ENCODE data around the gene GPHN.
A peak's percentile ranks its signal among the peaks of the same experiment; 100 is the strongest.
"Not testable (repeated sequence)": the region's sequence is repeated elsewhere in the genome, so short reads cannot be mapped to it uniquely, and the experiment has no call there.

Gene GPHN

DNA sequence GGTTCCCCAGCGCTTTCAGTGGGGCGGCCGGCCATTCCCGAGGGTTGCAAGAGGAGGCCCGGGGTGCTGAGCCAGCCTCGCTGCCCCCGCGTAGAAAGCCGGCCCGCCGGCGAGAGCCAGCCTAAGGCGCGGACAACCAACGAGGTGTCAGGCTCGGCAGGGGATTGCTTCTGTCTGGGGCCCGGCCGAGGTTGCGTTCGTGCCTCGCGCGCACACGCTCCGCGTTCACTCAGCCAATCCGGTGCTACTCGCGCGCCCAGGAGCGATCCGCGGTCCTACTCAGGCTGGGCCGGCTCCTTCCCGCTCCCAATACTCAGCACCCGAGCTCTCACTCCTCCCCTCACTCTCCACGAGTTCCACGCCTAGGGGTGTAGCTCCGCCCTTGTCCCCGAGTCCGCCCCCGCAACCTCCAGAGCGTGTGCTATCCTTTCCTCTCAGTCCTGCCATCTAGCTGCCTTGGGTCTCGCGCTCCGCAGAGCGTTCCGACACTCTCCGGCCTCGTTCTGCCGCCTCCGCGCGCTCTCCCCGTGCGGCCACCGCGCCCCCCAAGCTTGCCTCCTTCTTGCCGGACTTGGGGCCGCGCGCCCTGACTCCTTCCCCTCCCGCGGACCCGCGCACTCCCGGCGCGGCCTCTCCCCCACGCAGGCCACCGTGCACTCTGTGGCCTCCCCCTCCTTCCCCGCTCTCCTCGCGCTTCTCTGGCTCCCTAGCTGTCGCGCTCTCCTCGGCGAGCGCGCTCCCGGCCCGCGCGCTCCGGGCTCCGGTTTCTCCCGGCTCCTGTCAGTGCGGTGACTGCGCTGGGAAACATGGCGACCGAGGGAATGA is at the start of gene GPHN:
Gene GPHN, plus strand, starts transcription at position 426 of the 825 bp plus-strand sequence.
- peak; percentile 91 to 93 for DNase-seq

DNA sequence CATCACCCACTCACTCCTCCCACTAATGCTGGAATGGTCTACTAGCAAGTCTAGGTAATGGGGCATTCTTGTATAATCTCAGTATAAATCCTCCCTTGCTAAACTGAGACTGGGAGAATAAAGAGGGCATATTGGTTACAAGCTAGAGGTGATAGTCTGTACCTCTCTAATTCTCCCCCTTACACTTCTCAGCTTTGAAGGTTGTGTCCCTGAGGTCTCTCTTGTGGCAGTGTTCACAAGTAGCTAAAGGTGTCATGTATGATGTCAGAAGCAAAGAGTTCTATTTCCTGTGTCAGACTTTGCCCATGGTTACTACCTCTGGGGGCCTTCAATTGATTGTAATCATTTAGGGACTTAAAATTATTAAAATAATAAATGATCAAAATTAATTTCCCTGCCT is 48.3 kb upstream of the GPHN start:
- no peak for DNase-seq

DNA sequence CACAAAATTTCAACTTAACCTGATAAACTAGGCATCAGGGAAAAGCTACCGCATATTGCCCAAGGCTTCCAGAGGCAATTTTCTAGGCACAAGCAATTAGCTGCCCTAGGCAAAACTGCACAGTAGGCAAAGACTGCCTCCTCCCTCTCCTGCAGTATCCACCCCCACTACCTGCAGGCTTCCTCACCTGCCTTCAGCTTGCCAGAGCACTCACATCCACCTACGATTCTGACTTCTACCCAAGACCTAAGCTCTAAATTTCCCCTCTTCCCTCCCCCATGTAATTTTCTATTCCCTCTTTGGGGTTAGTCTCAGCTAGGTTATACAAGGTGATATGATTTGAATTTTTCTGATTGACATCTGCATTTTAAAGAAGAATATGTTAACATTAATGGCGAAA is 43.7 kb upstream of the GPHN start:
- DNase-seq = no peak

DNA sequence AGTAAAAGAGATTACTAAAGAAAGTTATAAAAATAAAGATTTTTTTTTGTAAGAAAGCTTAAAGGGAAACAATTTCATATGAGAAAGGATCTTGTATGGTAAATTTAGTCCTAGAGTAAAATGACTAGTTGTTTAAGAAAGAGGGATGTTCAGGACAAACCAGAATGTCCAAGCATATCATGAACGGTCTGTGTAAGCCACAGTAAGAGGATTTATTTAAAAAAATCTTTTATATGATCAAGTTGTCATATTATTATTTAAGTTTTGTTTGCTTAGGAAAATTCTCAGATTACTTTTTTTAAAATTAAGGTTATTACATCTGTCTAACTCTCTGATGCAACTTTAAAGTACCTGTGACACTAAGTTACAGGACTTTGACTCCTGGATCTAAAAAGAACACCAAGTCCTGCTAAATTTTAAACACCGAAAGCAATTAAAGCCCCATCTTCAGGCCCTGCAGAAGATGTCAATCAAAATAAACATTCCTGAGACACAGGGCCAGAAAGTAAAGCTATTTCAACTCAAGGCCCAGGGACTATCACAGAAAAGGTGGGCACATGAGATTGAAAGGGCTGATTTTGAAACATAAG is 39.1 kb upstream of the GPHN start:
- DNase-seq = no peak

DNA sequence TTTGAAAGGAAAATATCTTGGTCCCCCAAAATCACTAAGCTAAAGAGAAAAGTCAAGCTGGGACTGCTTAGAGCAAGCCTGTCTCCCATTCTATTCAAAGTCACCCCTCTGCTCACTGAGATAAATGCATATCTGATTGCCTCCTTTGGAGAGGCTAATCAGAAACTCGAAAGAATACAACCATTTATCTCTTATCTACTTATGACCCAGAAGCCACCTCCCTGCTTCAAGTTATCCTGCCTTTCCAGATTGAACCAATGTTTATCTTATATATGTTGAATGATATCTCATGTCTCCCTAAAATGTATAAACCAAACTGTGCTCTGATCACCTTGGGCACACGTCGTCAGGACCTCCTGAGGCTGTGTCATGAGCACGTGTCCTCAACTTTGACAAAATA is 36.4 kb upstream of the GPHN start:
- no peak for DNase-seq

DNA sequence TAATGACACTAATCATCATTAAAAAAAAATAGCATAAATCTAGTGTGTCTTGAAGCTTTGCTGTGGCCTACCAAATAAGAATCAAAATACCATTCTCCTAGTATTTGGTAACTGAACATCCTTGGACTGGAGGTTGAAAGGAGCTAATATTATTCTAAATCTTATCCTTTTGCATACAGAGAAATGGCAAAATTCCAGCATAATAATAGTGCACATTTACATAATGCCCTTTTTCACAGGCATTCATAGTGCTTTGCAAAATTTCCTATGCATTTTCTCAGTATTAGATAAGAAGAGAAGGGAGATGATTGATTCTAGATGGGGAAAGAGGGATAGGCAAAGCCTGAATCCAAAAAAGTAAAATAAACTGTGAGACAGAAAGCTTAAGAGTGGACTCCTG is 35.7 kb upstream of the GPHN start:
- DNase-seq = no peak

DNA sequence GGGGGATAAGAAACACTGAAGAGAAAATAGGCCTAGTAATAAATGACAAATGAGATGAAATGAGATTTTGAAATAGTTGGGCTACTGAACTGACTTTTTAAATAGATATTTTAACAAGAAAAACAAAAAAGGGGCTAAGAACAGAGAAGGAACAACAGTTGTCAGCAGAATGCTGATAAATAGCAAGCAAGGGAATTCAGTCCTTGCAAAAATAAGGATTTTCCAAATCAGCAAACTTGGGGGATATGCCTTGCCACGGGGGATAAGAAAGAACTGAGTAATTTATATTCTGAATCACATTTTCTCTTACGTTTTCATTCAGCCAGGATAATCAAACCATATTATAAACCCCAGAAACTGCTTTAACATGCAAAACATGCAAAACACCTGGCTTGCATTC is 34.7 kb upstream of the GPHN start:
- DNase-seq = no peak

DNA sequence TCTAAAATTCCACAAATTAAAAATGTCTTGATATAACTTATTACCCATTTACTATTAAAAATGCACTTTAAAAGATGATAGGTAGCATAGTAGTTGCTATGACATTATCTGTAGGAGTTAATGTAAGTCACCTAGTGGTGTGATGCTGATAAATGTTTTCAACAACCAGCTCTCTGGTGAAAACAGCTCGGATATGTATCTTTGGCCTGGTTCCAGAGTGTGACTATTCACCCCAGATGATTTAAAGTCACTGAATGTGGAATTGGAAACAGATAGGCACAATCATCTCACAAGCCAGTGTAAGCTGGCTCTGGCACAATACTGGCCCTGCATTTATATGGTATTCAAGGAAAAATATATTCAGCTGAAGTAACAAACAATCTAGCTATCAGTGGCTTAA is 31.0 kb upstream of the GPHN start:
- no peak for DNase-seq

DNA sequence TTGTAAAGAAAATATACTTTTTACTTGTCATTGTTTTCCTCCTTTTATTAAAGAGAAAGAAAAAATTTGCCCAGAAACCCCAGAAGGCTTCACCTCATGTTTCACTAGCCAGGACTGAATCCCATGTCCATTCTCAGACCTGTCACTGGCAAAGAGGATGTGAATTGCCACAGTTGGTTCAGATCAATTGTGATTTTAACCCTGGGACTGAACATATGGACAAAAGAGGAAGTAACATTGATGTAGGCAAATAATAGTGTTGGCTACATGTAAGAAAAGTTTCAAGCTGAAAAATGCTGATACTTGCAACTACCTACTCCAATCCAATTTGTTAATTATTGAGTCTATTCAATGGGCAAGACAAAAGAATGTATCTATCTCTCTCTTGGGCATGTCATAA is 30.4 kb upstream of the GPHN start:
- DNase-seq = no peak

DNA sequence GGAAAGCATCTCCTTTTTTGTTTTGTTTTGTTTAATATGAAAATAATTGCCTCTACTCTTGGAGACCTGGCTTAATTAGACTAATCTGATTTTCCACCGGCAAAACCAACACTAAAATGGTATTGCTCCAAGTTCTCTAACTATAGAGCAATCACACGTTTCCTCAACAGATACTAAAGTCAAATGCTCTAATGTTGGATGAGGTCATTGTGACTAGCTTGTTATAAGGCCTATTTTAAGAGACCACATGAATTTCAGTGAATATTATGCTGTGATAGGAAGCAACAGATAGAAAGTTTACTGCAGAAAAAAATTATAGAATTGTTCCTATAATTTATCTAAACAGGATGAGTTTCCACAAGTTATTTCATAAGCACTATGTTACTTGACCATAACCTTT is 25.1 kb upstream of the GPHN start:
- no peak for DNase-seq

DNA sequence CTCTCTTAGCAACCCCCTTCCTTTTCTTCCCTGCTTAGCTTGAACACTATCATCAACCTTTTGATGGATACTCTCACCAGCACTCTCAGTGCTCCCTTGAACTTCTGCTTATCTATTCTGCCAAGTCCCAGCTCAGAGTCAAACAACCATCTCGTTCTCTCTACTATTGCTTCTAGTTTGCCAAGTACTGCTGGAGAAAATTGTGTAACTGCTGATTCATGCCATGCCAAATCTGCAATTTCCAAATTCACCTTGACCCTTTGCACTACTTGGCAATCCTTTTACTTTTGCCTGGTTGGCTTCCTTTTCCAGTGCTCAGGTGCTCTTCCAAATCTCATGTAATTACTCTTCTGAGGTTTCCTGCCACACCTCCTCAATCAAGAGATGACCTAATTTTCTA is 24.6 kb upstream of the GPHN start:
- no peak for DNase-seq

DNA sequence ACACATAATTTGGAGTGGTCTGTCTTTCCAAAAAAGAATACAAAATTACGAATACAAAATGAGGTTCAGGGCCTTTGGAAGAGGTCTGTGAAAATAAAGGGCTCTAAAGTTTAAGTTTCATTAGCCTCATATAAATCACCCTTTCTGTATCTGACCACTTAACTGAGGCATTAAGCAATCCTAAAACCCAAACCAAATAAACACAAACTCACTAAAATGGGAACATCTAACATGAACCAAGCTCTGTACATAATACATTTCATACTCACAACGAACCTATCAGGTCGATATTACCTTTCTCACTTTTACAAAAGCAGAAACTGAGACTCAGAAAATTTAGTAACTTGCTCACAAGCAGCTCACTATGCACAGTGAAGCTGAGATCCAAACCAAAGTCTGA is 22.9 kb upstream of the GPHN start:
- no peak for DNase-seq

DNA sequence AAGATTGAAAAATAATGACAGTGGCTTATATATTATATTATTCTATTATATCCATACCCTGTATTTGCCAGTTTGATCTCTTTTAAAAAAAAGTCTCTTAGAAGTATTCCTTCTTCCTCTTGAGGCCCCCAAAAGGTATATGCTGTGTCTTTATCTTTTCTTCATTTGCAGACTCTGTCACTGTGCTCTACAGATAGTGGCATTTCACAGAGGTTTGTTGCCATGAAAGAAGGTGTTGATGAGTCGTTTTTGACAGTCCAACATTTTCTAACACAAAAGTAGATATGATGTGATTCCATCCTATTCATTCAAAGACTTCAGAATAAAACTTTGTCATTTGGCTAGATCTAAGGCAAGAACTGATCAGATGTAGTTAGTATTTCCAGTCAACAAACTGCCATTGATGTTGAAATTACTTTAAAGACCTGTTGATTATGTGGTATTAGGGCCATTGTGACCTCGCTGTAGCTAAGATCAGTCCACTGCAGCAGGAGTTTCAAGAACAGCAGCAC is 22.0 kb upstream of the GPHN start, which contains the start of gene CCDC196:
Gene CCDC196, plus strand, starts transcription at position 462 of the 512 bp plus-strand sequence. CDS start 132 bp downstream, outside the sequence.
- DNase-seq = no peak

DNA sequence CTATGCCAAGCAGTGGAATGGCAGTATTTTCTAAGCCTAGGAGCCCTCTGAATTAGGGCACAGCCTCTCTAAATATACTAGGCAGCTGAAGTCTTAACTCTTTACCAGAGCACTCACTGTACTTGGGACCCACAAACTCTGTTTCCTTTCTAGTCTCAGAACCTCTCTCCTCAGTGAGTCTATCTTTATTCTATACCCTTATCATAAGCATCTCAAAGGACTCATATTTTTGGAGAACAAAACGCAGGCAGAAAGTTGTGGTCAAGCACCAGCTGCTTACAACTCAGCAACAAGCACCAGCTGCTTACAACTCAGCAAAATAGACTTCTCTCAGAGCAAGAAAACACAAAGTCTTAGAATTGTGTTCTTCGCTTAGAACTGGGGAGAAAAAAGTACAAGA is 20.8 kb upstream of the GPHN start:
- DNase-seq = no peak

DNA sequence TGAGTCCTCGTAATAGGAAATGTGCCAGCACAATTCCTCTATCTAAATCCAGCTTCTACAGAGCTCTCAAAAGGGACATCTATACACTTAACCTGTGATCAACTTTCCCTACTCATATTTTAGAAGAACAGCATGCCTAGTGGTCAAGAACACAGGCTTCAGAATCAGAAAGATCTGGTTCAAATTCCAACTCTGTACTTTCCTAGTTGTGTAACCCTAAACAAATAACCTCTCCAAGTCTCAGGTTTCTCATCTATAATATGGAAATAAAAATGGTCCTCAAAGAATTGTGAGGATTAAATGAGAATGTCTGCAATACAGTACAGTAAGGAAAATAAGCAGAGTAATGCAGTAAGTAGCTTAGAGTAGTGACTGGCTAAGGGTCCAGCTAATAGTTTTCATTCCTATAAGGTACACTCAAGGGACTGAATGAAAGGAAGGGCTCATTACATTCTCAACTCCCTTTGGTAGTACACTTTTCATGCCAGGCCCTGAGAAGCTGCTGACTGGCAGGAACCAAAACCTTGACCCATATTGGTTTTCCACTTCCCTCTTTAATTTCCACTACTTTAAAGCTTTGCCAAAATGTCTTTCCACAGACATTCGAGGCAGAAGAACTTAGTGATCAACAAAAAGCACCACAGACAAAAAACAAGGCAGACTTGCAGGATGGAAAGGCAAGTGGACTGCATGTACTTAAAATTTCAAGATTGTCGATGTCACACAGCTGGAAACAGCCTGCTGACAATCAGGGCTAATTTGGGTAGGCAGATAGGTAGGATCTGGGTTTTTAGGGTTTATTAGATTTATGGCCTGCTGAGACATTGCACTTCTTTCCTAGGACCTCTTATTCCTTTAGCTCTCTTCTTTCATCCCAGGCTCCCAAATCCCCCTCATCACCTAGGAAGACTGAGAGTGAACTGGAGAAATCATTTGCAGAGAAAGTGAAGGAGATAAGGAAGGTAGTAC is 17.5 kb upstream of the GPHN start:
- no peak for DNase-seq

DNA sequence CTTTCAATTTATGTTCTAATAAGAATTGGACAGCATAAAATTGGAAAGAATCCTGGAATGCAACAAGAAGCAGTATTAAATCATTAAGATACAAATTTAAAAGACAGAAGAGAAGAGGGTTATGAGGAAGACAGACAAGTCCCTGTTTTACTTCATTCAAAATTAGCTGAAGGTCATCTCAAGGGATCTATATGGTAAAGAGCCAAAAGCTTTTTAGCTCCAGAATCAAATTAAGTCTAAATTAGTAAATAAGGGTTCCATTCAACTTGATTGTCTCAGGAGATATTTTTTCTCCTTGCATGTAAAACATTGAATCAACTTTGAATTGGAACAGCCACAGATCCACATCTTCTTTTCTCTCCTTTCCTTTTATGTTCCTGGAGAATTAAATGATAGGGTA is 14.2 kb upstream of the GPHN start:
- DNase-seq = no peak

DNA sequence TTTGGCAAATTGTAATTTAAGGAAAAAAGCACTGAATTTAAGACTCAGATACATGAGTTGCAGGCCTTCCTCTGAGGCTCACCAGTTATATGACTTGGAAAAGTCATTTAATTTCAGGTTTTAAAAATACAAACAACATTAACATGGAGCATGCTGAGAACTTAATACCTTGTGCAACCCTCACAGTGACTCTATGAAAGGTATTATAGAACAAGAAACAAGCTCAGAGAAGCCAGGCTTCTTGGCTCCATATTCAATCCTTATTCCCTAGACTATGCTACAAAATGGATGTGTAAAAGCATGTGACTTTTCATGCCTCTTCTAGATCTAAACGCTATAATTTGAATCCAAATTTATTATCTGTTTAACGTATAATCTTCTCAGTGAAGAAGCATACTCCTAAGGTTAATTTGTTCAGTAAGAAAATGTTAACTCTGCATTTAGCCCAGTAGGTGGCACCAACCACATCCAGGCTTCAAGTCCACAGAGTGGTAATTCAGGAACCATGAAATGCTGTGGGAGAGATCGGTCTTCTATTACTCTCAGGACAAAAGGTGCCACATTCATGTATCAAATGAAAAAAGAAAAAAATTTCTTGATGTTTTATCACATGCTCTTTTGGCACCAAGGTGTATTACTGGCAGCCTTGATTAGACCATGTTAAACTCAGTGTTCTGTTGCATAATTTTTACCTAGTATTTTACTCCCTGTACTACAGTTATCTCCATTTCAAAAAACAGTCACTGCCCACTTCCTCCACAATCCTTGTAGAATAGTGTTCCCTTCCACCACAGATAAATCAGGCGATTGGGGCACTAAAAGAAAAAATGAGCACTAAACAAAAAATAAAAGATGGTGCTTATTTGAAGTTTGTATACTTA is 12.5 kb upstream of the GPHN start:
- peak; percentile 16 to 24 for DNase-seq

DNA sequence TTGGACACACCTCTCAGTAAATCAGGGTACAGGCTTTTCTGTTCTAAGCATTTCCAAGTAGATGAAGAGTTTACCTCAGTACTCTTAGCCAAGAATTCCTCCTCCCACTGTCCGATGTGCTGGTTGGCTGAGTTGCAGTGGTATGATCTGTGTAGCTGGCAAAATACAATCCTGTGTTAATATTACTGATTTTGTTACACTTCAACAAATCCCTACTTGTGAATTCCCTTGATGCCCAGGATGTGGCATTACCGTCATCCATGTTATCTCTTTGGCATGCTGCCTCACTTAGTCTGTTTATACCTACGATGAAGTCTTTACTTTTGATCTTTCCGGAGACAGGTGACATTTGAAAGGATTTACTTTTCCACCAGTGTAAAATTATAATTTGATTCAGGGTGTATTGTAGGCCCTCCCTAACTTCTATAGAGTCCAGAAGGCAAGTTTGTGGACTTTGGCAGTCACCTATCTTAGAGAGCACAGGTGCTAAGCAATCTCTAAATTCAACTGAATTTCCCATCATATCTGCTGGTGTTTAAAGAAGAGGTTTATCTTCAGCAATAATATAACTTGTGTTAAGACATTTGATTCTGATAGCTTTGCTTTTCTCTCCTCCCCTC is 11.6 kb upstream of the GPHN start:
- no peak for DNase-seq

DNA sequence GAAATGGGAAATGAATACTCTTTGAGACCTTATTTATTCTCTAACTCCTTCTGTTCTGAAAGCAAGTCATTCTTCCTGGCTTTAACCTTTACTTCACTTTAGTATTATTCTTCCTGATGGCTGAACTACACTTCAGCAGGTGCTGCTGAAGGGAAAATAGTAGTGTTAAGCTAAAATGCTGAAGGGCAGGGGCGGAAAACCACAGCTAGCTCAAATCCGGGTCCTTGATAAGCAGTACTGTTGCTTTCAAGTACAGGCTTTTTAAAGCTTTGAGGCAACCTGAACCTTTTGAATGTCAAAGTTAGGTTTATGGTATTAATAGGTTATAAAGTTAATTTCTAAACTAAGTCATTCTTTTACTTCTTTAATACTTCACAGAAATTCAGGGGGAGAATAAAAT is 11.0 kb upstream of the GPHN start:
- no peak for DNase-seq

DNA sequence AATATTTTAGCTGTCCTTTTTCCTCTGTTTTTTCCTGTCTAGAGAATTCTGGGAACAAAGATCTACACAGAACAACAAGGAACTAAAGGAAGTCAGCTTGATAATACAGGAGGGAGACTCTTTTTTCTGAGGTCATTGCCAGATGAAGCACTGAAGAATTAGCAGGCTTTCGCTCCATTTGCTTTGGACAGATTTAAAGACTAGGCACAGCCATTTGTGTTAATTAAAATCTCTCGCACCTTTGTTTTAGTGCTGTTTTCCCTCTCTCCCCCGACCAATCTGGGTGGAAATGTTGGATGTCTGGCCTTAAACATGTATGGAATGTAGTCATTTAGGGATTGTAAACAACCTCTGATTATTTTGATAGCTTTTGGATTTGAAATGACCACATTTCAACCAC is 9.6 kb upstream of the GPHN start:
- DNase-seq = no peak

DNA sequence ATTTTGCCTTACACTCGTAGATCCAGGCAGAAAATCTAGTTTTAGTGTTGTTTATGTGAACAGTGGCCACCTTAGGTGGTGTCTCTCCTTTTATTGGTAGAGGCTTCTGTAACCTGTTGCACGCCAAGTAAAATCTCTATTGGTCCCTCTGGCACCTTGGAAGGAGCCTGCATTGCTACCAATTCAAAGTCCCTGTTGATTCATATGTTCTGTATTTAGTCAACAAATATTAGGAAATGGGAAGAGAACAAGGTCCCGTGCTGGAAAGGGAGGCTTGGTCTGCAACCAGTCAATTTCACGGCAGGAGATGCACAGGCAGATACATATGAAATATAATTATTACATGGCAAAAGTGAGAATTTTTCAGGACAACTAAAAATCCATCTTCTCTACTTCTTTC is 6.4 kb upstream of the GPHN start:
- DNase-seq = no peak

DNA sequence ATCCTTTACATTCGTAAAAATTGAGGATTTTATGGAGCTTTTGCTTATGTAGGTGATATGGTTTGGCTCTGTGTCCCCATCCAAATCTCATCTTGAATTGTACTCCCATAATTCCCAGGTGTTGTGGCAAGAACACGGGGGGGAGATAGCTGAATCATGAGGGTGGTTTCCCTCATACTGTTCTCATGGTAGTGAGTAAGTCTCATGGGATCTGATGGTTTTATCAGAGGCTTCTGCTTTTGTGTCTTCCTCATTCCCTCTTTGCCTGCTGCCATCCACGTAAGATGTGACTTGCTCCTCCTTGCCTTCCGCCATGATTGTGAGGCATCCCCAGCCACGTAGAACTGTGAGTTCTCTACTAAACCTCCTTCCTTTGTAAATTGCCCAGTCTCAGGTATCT is 5.1 kb upstream of the GPHN start:
- DNase-seq = not testable (repeated sequence)

Data from activated CD4-positive, alpha-beta T cell treated with anti-CD3 and anti-CD28 coated beads, Interleukin-2, amount 50 U/mL, for 48 hours (primary cell).